ENCODE measurements around the gene MIEF1.

DNA sequence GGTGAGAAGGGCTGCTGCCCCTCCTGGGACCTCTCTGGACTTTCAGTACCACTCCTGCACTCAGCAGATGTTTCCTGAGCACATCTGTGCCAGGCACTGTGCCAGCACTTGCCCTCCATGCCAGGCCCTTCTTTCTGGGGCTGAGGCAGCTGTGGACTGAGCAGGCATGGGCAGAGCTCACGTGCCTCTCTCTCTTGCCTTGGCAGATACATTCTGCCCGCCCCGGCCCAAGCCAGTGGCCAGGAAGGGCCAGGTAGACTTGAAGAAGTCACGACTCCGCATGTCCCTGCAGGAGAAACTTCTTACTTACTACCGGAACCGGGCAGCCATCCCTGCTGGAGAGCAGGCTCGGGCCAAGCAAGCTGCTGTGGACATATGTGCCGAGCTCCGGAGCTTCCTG lies 9.9 kb downstream of the MIEF1 start:
- TF ChIP-seq EZH2 (IDR thresholded peaks at IDR 0.05; ENCODE audit: borderline replicate concordance, low read length), result no peak
- TF ChIP-seq, protein P1, sequence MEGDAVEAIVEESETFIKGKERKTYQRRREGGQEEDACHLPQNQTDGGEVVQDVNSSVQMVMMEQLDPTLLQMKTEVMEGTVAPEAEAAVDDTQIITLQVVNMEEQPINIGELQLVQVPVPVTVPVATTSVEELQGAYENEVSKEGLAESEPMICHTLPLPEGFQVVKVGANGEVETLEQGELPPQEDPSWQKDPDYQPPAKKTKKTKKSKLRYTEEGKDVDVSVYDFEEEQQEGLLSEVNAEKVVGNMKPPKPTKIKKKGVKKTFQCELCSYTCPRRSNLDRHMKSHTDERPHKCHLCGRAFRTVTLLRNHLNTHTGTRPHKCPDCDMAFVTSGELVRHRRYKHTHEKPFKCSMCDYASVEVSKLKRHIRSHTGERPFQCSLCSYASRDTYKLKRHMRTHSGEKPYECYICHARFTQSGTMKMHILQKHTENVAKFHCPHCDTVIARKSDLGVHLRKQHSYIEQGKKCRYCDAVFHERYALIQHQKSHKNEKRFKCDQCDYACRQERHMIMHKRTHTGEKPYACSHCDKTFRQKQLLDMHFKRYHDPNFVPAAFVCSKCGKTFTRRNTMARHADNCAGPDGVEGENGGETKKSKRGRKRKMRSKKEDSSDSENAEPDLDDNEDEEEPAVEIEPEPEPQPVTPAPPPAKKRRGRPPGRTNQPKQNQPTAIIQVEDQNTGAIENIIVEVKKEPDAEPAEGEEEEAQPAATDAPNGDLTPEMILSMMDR (IDR thresholded peaks at IDR 0.05; ENCODE audit: low read length), result no peak

Data from OCI-LY1 (cell line).